Measurements from ENCODE around the gene STIP1.

The STIP1 gene

DNA sequence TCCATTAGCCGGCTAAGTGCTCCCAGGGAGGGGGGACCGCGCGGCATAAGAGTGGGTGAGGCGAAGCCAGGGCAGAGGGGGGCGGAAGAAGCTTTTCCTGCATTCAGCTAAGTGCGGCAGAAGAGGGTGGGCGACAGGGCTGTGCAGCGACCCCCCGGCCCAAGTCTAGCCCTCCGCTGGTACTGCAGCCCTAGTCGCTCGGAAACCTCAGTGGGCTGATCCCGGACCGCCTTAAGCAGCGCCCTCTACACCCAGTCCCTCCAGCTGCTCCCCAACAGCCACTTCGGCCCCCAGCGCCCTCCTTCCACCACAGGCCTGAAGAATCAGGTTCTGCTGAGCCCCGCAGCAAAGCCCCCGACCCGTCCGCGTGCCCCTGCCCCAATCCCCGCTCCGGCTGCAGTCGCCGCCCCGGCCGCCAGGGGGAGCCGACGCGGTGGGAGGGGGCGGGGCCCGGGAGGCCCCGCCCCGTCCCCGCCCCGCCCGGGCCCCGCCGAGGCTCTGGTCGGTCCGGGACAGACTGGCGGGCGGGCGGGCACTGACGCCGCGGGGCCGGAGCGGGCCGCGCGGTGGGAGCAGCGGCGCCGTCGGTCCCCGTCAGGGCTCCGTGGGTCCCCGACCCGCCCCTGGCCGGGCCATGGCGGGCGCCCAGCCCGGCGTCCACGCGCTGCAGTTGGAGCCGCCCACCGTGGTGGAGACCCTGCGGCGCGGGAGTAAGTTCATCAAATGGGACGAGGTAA lies 65.2 kb downstream of the STIP1 start, which contains the start of gene PLCB3:
PLCB3 (plus strand) TSS at position 515 of the 737 bp plus-strand sequence; CDS start at position 635, 120 bp downstream.
- peak; percentile 23 for TF ChIP-seq CTCF (conservative IDR thresholded peaks at IDR 0.05; ENCODE audit: control insufficient read depth, insufficient read depth, low read depth, low read length)
- H3K4me3 ChIP-seq (ENCODE audit: control insufficient read depth, low read depth, low read length), result peak within 1 kb of the TSS; percentile 83
- no peak for DNase-seq (ENCODE audit: low read depth)

DNA sequence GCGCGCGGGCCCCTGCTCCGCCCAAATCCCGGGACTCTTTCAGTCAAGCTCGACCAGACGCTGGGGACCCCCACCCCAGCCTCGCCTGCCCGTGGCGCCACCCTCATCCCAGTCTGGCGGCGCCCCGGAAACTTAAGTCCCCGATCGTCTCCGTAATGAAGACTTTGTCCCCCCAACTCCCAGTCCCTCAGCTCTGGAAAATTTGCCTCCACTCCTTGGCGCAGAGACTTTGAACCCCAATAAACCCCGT lies 65.7 kb downstream of the STIP1 start:
- H3K4me3 ChIP-seq (ENCODE audit: control insufficient read depth, low read depth, low read length), result peak overlapping the region; percentile 83
- no peak for TF ChIP-seq CTCF (conservative IDR thresholded peaks at IDR 0.05; ENCODE audit: control insufficient read depth, insufficient read depth, low read depth, low read length)
- no peak for DNase-seq (ENCODE audit: low read depth)

DNA sequence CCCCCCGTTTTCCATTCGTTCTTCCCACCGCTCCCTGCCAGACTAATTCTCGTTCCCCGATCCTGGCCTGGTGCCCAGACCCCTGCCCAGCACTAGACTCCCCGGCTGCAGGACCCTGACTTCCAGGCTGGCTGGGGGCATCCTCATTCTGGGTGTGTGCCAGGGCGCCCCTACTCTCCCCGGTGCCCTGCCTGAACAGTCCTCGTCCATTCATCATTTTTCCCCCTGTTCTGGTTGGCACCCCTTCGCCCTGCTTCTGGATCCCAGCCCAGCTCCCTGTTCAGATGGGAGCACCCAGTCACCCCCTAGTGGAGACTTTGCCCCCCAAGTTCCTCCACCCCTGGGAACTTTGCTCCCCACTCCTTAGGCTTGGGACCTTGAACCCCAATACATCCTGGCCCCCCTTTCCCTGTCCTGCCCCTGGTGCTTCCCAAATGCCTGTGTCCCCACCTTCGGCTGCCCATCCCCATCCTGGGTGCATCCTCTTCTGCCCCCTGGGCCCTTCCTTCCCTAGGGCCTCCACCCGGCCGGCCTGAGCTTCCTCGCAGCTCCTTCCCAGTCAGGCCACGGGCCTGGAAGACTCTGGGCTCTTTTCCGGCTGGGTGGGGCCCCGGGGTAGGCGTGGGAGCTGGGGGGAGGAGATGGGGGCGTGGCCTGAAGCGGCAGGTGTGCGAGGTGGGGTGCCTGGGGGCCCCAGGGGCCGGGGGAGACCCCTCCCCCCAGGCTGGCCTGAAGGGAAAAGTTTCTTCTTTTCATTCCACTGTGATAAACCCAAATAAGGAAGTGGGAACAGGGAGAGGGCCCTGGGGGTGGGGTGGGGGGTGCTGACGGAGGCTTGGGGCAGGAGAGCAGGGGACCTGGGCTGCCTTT lies 66.3 kb downstream of the STIP1 start:
- no peak for DNase-seq (ENCODE audit: low read depth)
- peak; percentile 38 for TF ChIP-seq CTCF (conservative IDR thresholded peaks at IDR 0.05; ENCODE audit: control insufficient read depth, insufficient read depth, low read depth, low read length)
- peak overlapping the region; percentile 83 for H3K4me3 ChIP-seq (ENCODE audit: control insufficient read depth, low read depth, low read length)

DNA sequence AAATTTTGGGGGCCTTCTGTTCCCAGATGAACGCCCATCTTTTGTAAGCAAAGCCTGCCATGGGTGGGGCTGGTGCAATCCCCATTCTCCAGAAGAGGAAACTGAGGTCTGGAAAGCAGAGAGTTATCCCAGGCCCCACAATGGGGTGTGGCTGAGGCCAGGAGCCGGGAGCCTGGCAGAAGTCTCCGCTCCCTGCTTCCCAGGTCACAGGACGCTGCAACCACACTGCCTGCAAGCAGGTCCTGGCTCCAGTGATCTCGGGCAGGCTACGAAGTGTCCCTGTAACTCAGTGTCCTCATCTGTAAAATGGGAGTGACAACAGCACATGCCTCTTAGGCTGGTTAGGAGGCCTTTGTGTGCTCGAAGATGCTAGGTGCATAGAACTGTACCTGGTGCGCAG lies 67.1 kb downstream of the STIP1 start:
- no peak overlapping the region for H3K4me3 ChIP-seq (ENCODE audit: control insufficient read depth, low read depth, low read length)
- TF ChIP-seq CTCF (conservative IDR thresholded peaks at IDR 0.05; ENCODE audit: control insufficient read depth, insufficient read depth, low read depth, low read length), result no peak
- DNase-seq (ENCODE audit: low read depth), result no peak

DNA sequence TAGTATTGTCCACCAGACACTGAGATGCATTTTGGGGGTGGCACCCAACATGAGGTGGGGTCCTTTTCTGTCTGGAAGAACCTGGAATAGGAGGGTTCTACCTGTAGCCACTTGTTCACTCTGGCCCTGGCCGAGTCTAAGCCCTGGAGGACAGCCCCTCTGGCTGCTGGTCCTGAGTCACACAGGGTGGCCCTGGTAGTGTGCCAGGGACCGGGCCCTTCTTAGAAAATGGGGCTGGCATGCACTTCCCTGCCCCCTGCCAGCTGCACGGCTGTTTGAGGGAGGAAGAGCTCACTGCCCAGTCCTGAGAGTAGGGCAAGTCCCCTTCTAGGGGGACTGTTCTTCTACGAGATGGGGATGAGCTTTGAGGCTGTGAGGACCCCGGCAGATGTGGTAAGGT lies 67.5 kb downstream of the STIP1 start:
- H3K4me3 ChIP-seq (ENCODE audit: control insufficient read depth, low read depth, low read length), result no peak overlapping the region
- DNase-seq (ENCODE audit: low read depth), result no peak
- no peak for TF ChIP-seq CTCF (conservative IDR thresholded peaks at IDR 0.05; ENCODE audit: control insufficient read depth, insufficient read depth, low read depth, low read length)
